HG03469 (cell line): Measurements from ENCODE around the gene NBPF3.
"Not testable (repeated sequence)": the region's sequence is repeated elsewhere in the genome, so short reads cannot be mapped to it uniquely, and the experiment has no call there.

Experiments used
- ATAC-seq: cut with Tn5 transposase; IDR thresholded peaks from one replicate; pipeline ENCODE4 v1.9.1; 2021; ENCODE audit warnings: mild to moderate bottlenecking, moderate library complexity, moderate number of reproducible peaks; ENCODE audit not compliant: unreplicated experiment

NBPF3 gene

DNA sequence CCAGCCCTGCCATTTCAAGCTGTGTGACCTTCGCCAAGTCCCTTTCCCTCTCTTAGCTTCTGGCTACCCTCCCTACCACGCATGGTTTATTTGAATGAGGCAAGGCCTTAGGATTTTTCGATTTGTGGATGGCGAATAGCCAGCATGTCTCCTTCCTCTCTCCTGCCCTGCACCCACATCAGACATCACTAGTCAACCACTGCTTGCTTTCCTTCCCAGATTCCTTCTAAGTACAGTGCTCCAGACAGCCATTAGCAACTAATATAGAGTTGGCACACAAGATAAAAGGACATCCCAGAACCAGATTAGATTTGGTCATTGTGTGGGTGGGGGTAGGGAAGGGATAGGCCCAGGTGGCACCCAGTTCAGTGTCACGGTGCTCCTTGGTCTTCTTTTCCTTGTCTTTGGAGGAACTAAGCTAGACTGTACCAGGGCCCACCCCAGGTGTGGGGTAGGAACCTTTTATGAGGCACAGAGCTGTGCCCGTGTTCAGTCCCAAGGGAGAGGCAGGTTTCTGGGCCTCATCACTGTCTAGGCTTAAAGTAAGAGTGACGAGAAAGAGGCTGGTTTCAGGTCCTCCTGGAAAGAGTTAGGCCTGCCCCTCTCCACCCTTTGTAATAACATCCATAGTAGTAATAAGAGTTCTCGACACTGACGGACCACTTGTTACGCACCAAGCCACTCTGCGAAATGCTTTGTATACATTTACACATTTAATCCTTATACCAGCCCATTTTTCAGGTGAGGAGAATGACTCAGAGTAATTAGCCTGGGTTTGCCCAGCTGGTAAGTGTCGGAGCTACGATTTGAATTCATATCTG is 77.9 kb downstream of the NBPF3 start:
- ATAC-seq: no peak

GRCh38 chr1:21518774-21519455 is 79.0 kb downstream of the NBPF3 start:
- ATAC-seq: no peak

DNA sequence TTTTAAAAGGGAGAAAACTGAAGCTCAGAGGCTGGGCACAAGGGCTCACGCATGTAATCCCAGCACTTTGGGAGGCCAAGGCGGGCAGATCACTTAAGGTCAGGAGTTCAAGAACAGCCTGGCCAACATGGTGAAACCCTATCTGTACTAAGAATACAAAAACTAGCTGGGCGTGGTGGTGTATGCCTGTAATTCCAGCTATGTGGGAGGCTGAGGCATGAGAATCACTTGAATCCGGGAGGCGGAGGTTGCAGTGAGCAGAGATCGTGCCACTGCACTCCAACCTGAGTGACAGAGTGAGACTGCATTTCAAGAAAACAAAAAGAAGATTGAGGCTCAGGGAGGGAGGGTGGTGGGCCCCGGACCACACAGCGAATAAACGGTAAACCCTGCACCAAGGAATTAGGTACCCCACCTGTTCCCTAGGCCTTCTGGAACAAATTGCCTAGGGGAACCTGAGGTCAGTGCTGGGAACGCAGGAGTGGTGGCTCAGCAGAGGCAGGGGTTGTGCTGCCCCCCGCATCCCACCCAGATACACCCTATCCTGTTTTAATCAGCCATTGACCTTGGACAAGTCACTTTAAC is 79.6 kb downstream of the NBPF3 start:
- ATAC-seq: not testable (repeated sequence)

DNA sequence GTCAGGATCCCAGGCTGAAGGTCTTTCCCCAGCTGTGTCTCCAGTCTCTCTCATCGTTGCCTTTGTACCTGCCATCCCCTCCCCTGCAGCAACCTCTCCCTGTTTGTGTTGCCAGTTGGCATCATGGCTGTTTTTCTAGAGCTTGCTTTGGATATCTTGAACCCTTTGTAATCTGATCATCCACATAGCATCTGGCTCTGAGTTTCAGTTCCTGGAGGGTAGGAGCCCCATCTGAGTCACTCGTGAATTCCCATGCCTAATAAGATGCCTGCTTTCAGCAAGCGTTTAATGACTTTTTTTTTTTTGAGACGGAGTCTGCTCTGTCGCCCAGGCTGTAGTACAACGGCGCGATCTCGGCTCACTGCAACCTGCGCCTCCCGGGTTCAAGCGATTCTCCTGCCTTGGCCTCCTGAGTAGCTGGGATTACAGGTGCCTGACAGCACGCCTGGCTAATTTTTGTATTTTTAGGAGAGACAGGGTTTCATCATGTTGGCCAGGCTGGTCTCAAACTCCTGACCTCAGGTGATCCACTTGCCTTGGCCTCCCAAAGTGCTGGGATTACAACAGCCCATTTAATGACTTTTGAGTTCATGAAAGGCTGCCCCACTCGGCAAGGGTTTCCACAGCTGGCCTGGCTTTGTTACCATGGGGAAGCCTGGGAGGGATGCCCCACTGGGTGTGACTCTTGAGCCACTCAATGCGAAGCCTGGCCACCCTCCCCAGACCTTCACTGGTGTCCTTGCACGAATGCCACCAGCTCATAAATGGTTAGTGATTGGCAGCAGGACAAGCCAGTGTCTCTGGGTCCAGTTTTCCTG is 81.2 kb downstream of the NBPF3 start:
- ATAC-seq: no peak

- no peak for ATAC-seq
Observed at GRCh38 chr1:21521717-21522060, 81.8 kb downstream of the NBPF3 start.

DNA sequence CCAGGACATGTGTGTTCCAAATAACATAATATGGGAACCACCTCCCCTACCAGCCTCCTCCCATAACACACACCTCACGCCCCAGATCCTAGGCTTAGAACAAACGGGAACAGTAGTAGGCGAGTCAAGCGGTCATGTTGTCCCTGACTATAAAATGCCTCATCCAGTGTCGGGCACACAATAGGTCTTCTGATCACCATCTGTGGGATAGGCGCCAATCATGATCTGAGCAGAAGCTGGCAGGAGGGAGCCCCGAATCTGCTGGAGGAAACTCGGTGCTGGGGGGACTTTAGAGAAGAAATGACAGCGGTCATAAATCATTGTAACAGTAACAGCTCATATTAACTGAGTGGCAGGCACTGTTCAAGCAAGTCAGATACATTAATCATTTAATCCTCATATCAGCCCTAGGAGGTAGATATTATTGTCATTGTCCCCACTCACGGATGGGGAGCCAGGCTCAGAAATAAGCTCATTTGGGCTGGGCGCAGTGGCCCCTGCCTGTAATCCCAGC is 82.6 kb downstream of the NBPF3 start:
- ATAC-seq: no peak

DNA sequence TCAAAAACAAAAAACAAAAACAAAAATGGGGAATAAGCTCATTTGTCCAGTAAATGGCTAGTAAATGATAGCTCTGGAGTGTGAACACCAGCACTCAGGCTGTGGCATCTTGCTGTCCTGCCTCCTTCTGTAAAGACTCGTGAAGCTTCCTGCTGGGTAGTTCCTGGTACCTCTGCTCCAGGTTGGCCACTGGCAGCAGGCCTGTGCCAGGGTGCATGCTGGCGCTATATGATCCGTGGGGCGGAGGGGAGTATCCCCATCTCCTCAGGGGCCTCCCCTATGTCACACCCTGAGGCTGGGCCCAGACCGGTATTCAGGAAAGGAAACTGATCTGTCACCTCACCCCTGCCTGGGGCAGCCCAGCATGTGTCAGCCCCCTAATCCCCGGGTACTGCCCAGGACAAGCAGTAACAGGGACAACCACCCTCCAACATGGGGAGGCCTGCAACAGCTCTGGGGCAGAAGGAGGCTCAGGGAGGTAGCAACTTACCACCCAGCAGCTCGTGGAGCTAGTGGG is 83.4 kb downstream of the NBPF3 start:
- ATAC-seq: no peak

GRCh38 chr1:21524220-21524619 is 84.3 kb downstream of the NBPF3 start:
- ATAC-seq: no peak

GRCh38 chr1:21524686-21525339 is 84.9 kb downstream of the NBPF3 start:
- ATAC-seq: no peak

DNA sequence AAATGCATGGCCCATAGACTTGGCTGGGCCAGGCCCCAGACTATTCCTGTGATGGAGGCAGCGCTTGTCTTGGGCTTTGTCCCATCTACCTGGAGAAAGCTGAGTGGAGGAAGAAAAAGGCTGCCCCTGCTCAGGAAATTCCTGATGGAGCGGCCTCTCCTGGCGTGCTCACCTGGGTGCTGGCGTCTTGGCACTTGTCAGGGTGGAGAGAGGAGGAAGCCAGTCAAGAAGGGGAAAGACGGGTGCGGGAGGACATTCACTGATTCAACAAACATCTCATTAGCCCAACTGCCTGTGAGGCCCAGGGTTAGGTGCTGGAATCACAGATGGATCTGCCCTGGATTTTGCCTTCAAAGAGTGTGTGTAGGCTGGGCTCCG is 85.4 kb downstream of the NBPF3 start:
- no peak for ATAC-seq

DNA sequence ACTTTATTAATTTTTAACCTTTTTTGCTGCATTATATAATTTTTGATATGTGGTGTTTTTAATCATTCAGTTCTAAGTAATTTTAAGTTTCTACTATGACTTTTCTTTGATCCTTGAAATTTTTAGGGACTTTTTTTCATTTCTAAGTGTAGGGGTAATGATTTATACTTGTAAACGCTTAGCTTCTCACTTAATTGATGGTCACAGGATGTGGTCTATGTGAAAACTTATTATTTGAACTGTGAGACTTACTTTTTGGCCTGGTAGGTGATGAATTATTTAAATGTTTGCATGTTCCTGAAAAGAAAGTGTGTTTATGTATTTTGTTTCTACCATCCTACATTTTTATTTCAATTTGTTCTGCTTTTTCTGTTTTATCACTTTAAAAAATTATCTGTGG is 86.5 kb downstream of the NBPF3 start:
- ATAC-seq: no peak

DNA sequence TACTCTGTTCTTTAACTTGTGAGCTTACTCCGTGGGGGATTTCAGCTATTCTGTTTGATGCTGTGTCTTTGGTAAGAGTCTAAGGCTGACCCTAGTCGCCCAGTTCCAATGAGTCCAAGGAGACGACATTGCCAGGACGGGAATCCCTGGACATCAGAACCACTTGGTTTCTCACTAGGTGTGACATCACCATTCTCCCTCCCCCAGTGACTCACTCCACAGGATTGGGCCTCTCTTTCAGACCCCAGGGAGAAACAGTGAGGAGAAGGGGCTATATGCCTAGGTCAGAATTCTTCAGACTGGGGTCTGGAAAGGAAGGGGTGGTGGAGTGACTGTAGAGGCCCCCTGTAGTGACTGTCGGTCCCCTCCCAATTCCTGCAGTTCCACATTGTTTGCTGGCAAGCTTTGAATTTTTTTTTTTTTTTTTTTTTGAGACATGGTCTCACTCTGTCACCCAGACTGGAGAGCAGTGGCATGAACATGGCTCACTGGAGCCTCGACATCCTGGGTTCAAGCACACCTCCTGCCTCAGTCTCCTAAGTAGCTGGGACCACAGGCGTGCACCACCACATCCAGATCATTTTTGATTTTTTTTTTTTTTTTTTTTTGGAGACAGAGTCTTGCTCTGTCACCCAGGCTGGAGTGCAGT is 90.6 kb downstream of the NBPF3 start:
- ATAC-seq: no peak

DNA sequence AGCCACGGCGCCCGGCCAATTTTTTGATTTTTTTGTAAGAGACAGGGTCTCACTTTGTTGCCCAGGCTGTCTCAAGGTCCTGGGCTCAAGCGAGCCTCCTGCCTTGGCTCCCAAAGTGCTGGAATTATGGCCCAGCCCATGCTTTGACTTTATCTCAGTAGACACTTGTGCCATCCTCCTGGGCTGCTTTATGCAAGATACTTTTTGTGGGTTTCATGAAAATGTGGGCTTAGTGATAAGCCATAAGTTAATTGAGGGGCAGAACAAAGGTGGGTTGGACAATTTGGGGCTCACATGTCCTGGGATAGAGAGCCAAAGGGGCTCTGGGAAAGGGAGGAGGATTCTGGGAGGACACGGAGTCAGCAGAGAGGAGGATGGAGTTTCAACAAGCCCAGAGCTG is 91.3 kb downstream of the NBPF3 start:
- no peak for ATAC-seq

- no peak for ATAC-seq
Observed at GRCh38 chr1:21532496-21532895, 92.6 kb downstream of the NBPF3 start.

DNA sequence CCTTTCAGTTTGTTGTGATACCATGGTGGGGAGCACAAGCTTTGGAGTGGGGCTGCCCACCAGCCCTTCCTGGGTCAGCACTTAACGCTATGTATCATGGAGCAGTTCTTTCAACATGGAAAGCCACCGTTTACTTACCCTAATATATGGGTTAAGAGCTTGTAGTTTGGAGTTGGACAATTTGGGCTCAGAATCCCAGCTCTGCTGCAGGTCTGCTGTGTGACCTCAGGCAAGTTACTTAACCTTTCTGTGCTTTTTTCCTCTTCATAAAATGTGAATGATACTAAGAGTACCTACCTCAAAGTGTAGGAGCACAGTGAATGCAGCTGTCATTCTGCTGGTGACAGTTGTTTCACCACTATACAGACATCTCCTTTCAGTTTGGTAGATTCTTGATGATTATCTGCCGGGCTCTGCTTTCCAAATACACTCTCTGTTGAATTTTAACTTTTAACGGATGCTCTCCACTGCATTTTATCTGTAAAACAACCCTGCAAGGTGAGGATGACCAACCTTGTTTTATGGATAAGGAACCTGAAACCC is 93.1 kb downstream of the NBPF3 start:
- ATAC-seq: no peak

GRCh38 chr1:21534146-21534545 is 94.2 kb downstream of the NBPF3 start:
- ATAC-seq: no peak
